ENCODE data around the gene PPP1R15B. TPM values are rescaled to one million over a fixed set of nuclear protein-coding genes. Genes with fewer than 3 reads are reported as not detected.

PPP1R15B gene
- total RNA-seq, 1 donor from 2014 or later: 45.1 TPM

- DNase-seq: no peak
These were observed 10.6 kb downstream of the PPP1R15B start for GRCh38 chr1:204400882-204401510.

GRCh38 chr1:204398197-204399125 is 13.2 kb downstream of the PPP1R15B start:
- peak; percentile 83 for DNase-seq

GRCh38 chr1:204396015-204396583 is 15.5 kb downstream of the PPP1R15B start:
- no peak for DNase-seq

GRCh38 chr1:204391629-204392028 is 20.0 kb downstream of the PPP1R15B start:
- no peak for DNase-seq

GRCh38 chr1:204390751-204391466 is 20.7 kb downstream of the PPP1R15B start:
- DNase-seq: peak; percentile 51

GRCh38 chr1:204385727-204386126 is 25.9 kb downstream of the PPP1R15B start:
- DNase-seq: no peak

- peak; percentile 60 for DNase-seq
These were observed 26.8 kb downstream of the PPP1R15B start for GRCh38 chr1:204384636-204385352.

GRCh38 chr1:204383163-204383904 is 28.3 kb downstream of the PPP1R15B start:
- no peak for DNase-seq

- DNase-seq: no peak
These were observed 28.9 kb downstream of the PPP1R15B start for GRCh38 chr1:204382714-204383083.

GRCh38 chr1:204380293-204380831 is 31.3 kb downstream of the PPP1R15B start:
- no peak for DNase-seq

- DNase-seq: no peak
These were observed 33.6 kb downstream of the PPP1R15B start for GRCh38 chr1:204377800-204378668.

- no peak for DNase-seq
These were observed 34.5 kb downstream of the PPP1R15B start for GRCh38 chr1:204376919-204377799.

GRCh38 chr1:204376465-204376864 is 35.2 kb downstream of the PPP1R15B start:
- no peak for DNase-seq

- DNase-seq: no peak
These were observed 37.7 kb downstream of the PPP1R15B start for GRCh38 chr1:204373911-204374310.

GRCh38 chr1:204370176-204370575 is 41.4 kb downstream of the PPP1R15B start:
- no peak for DNase-seq

GRCh38 chr1:204368996-204369726 is 42.5 kb downstream of the PPP1R15B start:
- no peak for DNase-seq

- DNase-seq: no peak
These were observed 43.7 kb downstream of the PPP1R15B start for GRCh38 chr1:204367956-204368355.
